HG03064 (cell line): ENCODE results near the gene SELENON.

ENCODE experiments used
- ATAC-seq: cut with Tn5 transposase; IDR thresholded peaks from one replicate; pipeline ENCODE4 v1.9.1; 2021; ENCODE audit warnings: low read depth; ENCODE audit not compliant: unreplicated experiment

The SELENON gene

GRCh38 chr1:25787760-25788166 lies 12.2 kb upstream of the SELENON start:
- no peak for ATAC-seq

- ATAC-seq: no peak
These were observed 9.5 kb upstream of the SELENON start for GRCh38 chr1:25790472-25790871.

- ATAC-seq: no peak
These were observed 7.9 kb upstream of the SELENON start for GRCh38 chr1:25792115-25792514.

- ATAC-seq: no peak
These were observed 6.3 kb upstream of the SELENON start for GRCh38 chr1:25793585-25794170.

- no peak for ATAC-seq
These were observed 5.7 kb upstream of the SELENON start for GRCh38 chr1:25794325-25794724.

- no peak for ATAC-seq
These were observed 4.8 kb upstream of the SELENON start for GRCh38 chr1:25795211-25795610.

- ATAC-seq: no peak
These were observed 3.8 kb upstream of the SELENON start for GRCh38 chr1:25795946-25796810.

- ATAC-seq: no peak
These were observed 3.1 kb upstream of the SELENON start for GRCh38 chr1:25796811-25797458.

- no peak for ATAC-seq
These were observed 2.1 kb upstream of the SELENON start for GRCh38 chr1:25797939-25798338.

- no peak for ATAC-seq
These were observed 1.2 kb upstream of the SELENON start for GRCh38 chr1:25798666-25799351.

- ATAC-seq: no peak
These were observed 550 bp upstream of the SELENON start for GRCh38 chr1:25799352-25799934.

GRCh38 chr1:25800703-25801377 lies 847 bp downstream of the SELENON start:
- ATAC-seq: no peak

- ATAC-seq: no peak
These were observed 2.9 kb downstream of the SELENON start for GRCh38 chr1:25802915-25803314.

GRCh38 chr1:25803368-25803767 lies 3.4 kb downstream of the SELENON start:
- no peak for ATAC-seq

- ATAC-seq: no peak
These were observed 4.4 kb downstream of the SELENON start for GRCh38 chr1:25804244-25804963.

- no peak for ATAC-seq
These were observed 5.2 kb downstream of the SELENON start for GRCh38 chr1:25804964-25805862.

- no peak for ATAC-seq
These were observed 5.9 kb downstream of the SELENON start for GRCh38 chr1:25805863-25806225.

- ATAC-seq: no peak
These were observed 6.4 kb downstream of the SELENON start for GRCh38 chr1:25806418-25806817.
